Omental fat pad (tissue), 4 donors: Measurements from ENCODE around the gene FAM131B. TPM values are rescaled to one million over a fixed set of nuclear protein-coding genes. Genes with fewer than 3 reads are reported as not detected.

ENCODE experiments used
- ATAC-seq: fragments of 150-250 bp; one replicate; pipeline ENCODE4 v1.9.1; 2016; ENCODE audit warnings: mild to moderate bottlenecking, moderate library complexity; ENCODE audit not compliant: low FRiP score
- DNase-seq: peaks from one replicate; pipeline ENCODE4 v3.0.0-alpha.2; 2019; ENCODE audit warnings: low spot score
- small RNA-seq: library from RNA; depleted of rRNA; stranded (forward); fragments of <200 nt; gene quantifications from one replicate; pipeline ENCODE3, GENCODE V24; 2016
- total RNA-seq, 4 donors: library from RNA; depleted of rRNA; stranded (reverse); fragments of >200 nt; gene quantifications; one replicate each; pipeline ENCODE4 v1.1.0, GENCODE V29; 2016
- TF ChIP-seq, protein P1 (sequence below), 3 donors: fragments of 450-650 bp; IDR thresholded peaks; one replicate each; pipeline ENCODE4 v1.5.1; 2016 to 2017; ENCODE audit warnings: antibody characterized with exemption in 3 of 3, mild to moderate bottlenecking in 3 of 3, moderate library complexity in 2 of 3

Gene FAM131B
- total RNA-seq, 4 donors from 2014 or later = 0.56 to 1.2 (median 0.77) TPM

- DNase-seq (no peak), ATAC-seq (no peak)
- TF ChIP-seq, protein P1, sequence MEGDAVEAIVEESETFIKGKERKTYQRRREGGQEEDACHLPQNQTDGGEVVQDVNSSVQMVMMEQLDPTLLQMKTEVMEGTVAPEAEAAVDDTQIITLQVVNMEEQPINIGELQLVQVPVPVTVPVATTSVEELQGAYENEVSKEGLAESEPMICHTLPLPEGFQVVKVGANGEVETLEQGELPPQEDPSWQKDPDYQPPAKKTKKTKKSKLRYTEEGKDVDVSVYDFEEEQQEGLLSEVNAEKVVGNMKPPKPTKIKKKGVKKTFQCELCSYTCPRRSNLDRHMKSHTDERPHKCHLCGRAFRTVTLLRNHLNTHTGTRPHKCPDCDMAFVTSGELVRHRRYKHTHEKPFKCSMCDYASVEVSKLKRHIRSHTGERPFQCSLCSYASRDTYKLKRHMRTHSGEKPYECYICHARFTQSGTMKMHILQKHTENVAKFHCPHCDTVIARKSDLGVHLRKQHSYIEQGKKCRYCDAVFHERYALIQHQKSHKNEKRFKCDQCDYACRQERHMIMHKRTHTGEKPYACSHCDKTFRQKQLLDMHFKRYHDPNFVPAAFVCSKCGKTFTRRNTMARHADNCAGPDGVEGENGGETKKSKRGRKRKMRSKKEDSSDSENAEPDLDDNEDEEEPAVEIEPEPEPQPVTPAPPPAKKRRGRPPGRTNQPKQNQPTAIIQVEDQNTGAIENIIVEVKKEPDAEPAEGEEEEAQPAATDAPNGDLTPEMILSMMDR (IDR thresholded peaks at IDR 0.05) = no peak
Observed at GRCh38 chr7:143303733-143304132, 58.8 kb downstream of the FAM131B start.

Small RNAs within 50 kb of the gene (small RNA-seq; reads per million reads assigned to genes)
- 0.90 reads per million for gene MIR6892

Other genes with a start within 250 kb of the FAM131B start
- gene PIP, start 230.6 kb downstream of the FAM131B start, total RNA-seq = not detected
- gene TAS2R39, start 179.3 kb downstream of the FAM131B start, total RNA-seq = not detected
- not detected for gene TAS2R40, start 140.7 kb downstream of the FAM131B start, total RNA-seq
- gene GSTK1, start 99.3 kb downstream of the FAM131B start, total RNA-seq = 100 to 1,000 TPM; 159 to 243 (median 177) TPM
- 1 to 10 TPM in 3 of 4 donors, not detected in 1; 1.1 to 3.8 (median 1.6) TPM for gene TMEM139, start 77.8 kb downstream of the FAM131B start, total RNA-seq
- 10 to 100 TPM in 3 of 4 donors, 1 to 10 TPM in 1; 7.7 to 21.6 (median 13.3) TPM for gene CASP2, start 74.4 kb downstream of the FAM131B start, total RNA-seq
- gene CLCN1, start 46.6 kb downstream of the FAM131B start, total RNA-seq = under 1 TPM in 2 of 4 donors, not detected in 2; 0.24 to 0.79 TPM
- gene ZYX, start 18.6 kb upstream of the FAM131B start, total RNA-seq = 100 to 1,000 TPM in 1 of 4 donors, 10 to 100 TPM in 3; 48.2 to 138 (median 62.8) TPM
- gene EPHA1, start 46.1 kb upstream of the FAM131B start, total RNA-seq = under 1 TPM in 2 of 4 donors, not detected in 2; 0.13 to 0.46 TPM
- not detected for gene TAS2R60, start 80.7 kb upstream of the FAM131B start, total RNA-seq
- not detected for gene TAS2R41, start 115.2 kb upstream of the FAM131B start, total RNA-seq
- gene CTAGE15, start 209.1 kb upstream of the FAM131B start, total RNA-seq = 1 to 10 TPM in 1 of 4 donors, under 1 TPM in 2, not detected in 1; 0.74 to 1.3 (median 0.79) TPM